Spinal cord (tissue), 10 donors: ENCODE data around the gene OXSR1. TPM values are rescaled to one million over a fixed set of nuclear protein-coding genes. Genes with fewer than 3 reads are reported as not detected.
"Not testable (repeated sequence)": the region's sequence is repeated elsewhere in the genome, so short reads cannot be mapped to it uniquely, and the experiment has no call there.

Experiments
- DNase-seq, 6 donors: peaks; one replicate each; pipeline versions ENCODE4 v3.0.0 to v3.0.0-alpha.2; 2013 to 2015; ENCODE audit warnings: low spot score in 6 of 6, low read depth in 4 of 6
- H3K27ac ChIP-seq: one replicate; pipeline ENCODE4 v1.5.1; 2013; ENCODE audit warnings: low read depth, low read length, control low read depth
- H3K27me3 ChIP-seq: one replicate; pipeline ENCODE4 v1.6.1; 2013; ENCODE audit warnings: low read length; ENCODE audit not compliant: control insufficient read depth, insufficient read depth
- H3K36me3 ChIP-seq: one replicate; pipeline ENCODE4 v1.6.1; 2013; ENCODE audit warnings: low read length; ENCODE audit not compliant: control insufficient read depth, insufficient read depth
- H3K4me1 ChIP-seq: one replicate; pipeline ENCODE4 v1.6.1; 2013; ENCODE audit warnings: low read length; ENCODE audit not compliant: control insufficient read depth, insufficient read depth
- H3K4me3 ChIP-seq: one replicate; pipeline ENCODE4 v1.5.1; 2013; ENCODE audit warnings: low read depth, low read length, control low read depth
- H3K9me3 ChIP-seq: one replicate; pipeline ENCODE4 v1.6.1; 2013; ENCODE audit warnings: low read length; ENCODE audit not compliant: control insufficient read depth, insufficient read depth
- WGBS: methylation state at CpG from one replicate; pipeline ENCODE4 v1.1.5; 2013; ENCODE audit warnings: missing lambda C conversion rate; ENCODE audit not compliant: insufficient coverage; 5-methylcytosine and 5-hydroxymethylcytosine counted together
- polyA plus RNA-seq, 2 donors: library from polyadenylated mRNA; unstranded; fragments of 120-200 nt; gene quantifications; one replicate each; pipeline ENCODE4 v1.2.1, GENCODE V29; 2013; ENCODE audit not compliant: insufficient read length in 2 of 2
- total RNA-seq, 2 donors: library from RNA; depleted of rRNA in 1 of 2; stranded (reverse); fragments of 120-200 nt in 1 of 2; fragments of >200 nt in 1 of 2; gene quantifications; one replicate each; pipeline versions ENCODE4 v1.2.3 to v1.2.4, GENCODE V29; 2013 to 2014
- donor health status: healthy.

The OXSR1 gene
- total and polyA plus RNA-seq, 4 donors, result 32.3 to 36.1 (median 33.4) TPM

GRCh38 chr3:38127611-38128302 lies 37.6 kb upstream of the OXSR1 start:
- 100% methylated on average over 2 of the region's 4 CpGs for WGBS
- no peak for DNase-seq
- Histone ChIP-seq H3K36me3 (peaks cover 85% of the 10 kb centered on the region), H3K27ac (no peak overlapping the region), H3K4me3 (no peak overlapping the region), H3K27me3 (no peaks in the 10 kb centered on the region), H3K9me3 (no peaks in the 10 kb centered on the region), H3K4me1 (no peaks in the 10 kb centered on the region)

- WGBS, result 100% methylated on average over 1 of the region's 1 CpG
- H3K27me3 ChIP-seq, result no peaks in the 10 kb centered on the region
- no peak for DNase-seq
- no peak overlapping the region for H3K4me3 ChIP-seq
- H3K36me3 ChIP-seq, result peaks cover 84% of the 10 kb centered on the region
- H3K4me1 ChIP-seq, result no peaks in the 10 kb centered on the region
- H3K9me3 ChIP-seq, result no peaks in the 10 kb centered on the region
- no peak overlapping the region for H3K27ac ChIP-seq
Observed at GRCh38 chr3:38128303-38128655, 37.1 kb upstream of the OXSR1 start.

- Histone ChIP-seq H3K4me1 (no peaks in the 10 kb centered on the region), H3K27me3 (no peaks in the 10 kb centered on the region), H3K27ac (no peak overlapping the region), H3K36me3 (peaks cover 92% of the 10 kb centered on the region), H3K4me3 (no peak overlapping the region), H3K9me3 (no peaks in the 10 kb centered on the region)
- 100% methylated on average over 3 of the region's 5 CpGs for WGBS
- DNase-seq, result no peak
Observed at GRCh38 chr3:38129058-38129457, 36.3 kb upstream of the OXSR1 start.

- no peaks in the 10 kb centered on the region for H3K9me3 ChIP-seq
- no peak overlapping the region for H3K4me3 ChIP-seq
- H3K27ac ChIP-seq, result no peak overlapping the region
- no peaks in the 10 kb centered on the region for H3K27me3 ChIP-seq
- H3K36me3 ChIP-seq, result peaks cover 81% of the 10 kb centered on the region
- H3K4me1 ChIP-seq, result peaks cover under 1% of the 10 kb centered on the region
- no peak for DNase-seq
- 69% methylated on average over 3 of the region's 3 CpGs for WGBS
Observed at GRCh38 chr3:38130631-38131065, 34.7 kb upstream of the OXSR1 start.

GRCh38 chr3:38131621-38132369 lies 33.5 kb upstream of the OXSR1 start:
- Histone ChIP-seq H3K9me3 (no peaks in the 10 kb centered on the region), H3K27me3 (no peaks in the 10 kb centered on the region), H3K4me1 (peaks cover 3% of the 10 kb centered on the region), H3K36me3 (peaks cover 70% of the 10 kb centered on the region), H3K27ac (no peak overlapping the region), H3K4me3 (no peak overlapping the region)
- peak in 2 of 6 donors; percentile 33 to 38 for DNase-seq
- 46% methylated on average over 6 of the region's 6 CpGs for WGBS

GRCh38 chr3:38133209-38133556 lies 32.2 kb upstream of the OXSR1 start:
- WGBS, result 86% methylated on average over 3 of the region's 3 CpGs

GRCh38 chr3:38133557-38134405 lies 31.6 kb upstream of the OXSR1 start:
- Histone ChIP-seq H3K9me3 (no peaks in the 10 kb centered on the region), H3K27me3 (no peaks in the 10 kb centered on the region), H3K27ac (no peak overlapping the region), H3K36me3 (peaks cover 51% of the 10 kb centered on the region), H3K4me1 (peaks cover 19% of the 10 kb centered on the region), H3K4me3 (no peak overlapping the region)
- 94% methylated on average over 7 of the region's 10 CpGs for WGBS
- no peak for DNase-seq

More at GRCh38 chr3:38133209-38133556, 32.2 kb upstream of the OXSR1 start:
- H3K4me3 ChIP-seq, result no peak overlapping the region
- no peaks in the 10 kb centered on the region for H3K9me3 ChIP-seq
- peaks cover 13% of the 10 kb centered on the region for H3K4me1 ChIP-seq
- no peaks in the 10 kb centered on the region for H3K27me3 ChIP-seq
- DNase-seq, result no peak
- peaks cover 57% of the 10 kb centered on the region for H3K36me3 ChIP-seq
- H3K27ac ChIP-seq, result no peak overlapping the region

GRCh38 chr3:38134517-38135143 lies 30.7 kb upstream of the OXSR1 start:
- H3K27me3 ChIP-seq, H3K4me3 ChIP-seq, DNase-seq, H3K27ac ChIP-seq, H3K9me3 ChIP-seq: not testable (repeated sequence)
- peaks cover 43% of the 10 kb centered on the region for H3K36me3 ChIP-seq
- 93% methylated on average over 5 of the region's 10 CpGs for WGBS
- peaks cover 27% of the 10 kb centered on the region for H3K4me1 ChIP-seq

- H3K9me3 ChIP-seq, H3K27me3 ChIP-seq, DNase-seq, H3K27ac ChIP-seq: not testable (repeated sequence)
- H3K4me3 ChIP-seq, result peak overlapping the region; percentile 88
- peaks cover 38% of the 10 kb centered on the region for H3K36me3 ChIP-seq
- peaks cover 29% of the 10 kb centered on the region for H3K4me1 ChIP-seq
- WGBS, result 73% methylated on average over 8 of the region's 10 CpGs
Observed at GRCh38 chr3:38135621-38136277, 29.6 kb upstream of the OXSR1 start.
